ENCODE results near the gene RRP15. TPM values are rescaled to one million over a fixed set of nuclear protein-coding genes. Genes with fewer than 3 reads are reported as not detected.

The RRP15 gene
- total RNA-seq, 4 donors from 2014 or later: 4.8 to 11.6 (median 6.7) TPM

DNA sequence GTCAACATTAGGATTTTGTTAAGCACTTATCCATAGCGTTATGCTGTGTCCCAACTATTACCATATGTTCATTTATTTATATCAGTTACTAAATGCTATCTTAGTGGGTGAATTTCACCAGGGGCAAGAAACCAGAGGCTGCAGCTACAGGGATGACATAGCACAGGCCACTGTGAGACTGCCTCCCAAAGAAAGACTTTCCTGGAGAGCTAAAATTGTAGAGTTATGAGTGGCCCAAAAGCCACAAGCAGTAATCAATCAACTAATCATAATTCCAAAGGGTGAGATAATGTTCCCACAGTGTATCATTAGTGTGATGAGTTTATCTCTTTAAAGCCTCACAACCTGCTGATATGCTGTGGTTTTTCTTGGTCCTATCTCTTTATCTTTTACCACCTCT is 56.2 kb downstream of the RRP15 start:
- Histone ChIP-seq H3K9me3 (no peaks in the 10 kb centered on the region), H3K27ac (no peak overlapping the region), H3K4me1 (peaks cover 13% of the 10 kb centered on the region), H3K4me3 (no peak overlapping the region), H3K36me3 (no peaks in the 10 kb centered on the region), H3K27me3 (no peaks in the 10 kb centered on the region)
- TF ChIP-seq POLR2AphosphoS5 (IDR thresholded peaks at IDR 0.05): no peak
- TF ChIP-seq, protein P1, sequence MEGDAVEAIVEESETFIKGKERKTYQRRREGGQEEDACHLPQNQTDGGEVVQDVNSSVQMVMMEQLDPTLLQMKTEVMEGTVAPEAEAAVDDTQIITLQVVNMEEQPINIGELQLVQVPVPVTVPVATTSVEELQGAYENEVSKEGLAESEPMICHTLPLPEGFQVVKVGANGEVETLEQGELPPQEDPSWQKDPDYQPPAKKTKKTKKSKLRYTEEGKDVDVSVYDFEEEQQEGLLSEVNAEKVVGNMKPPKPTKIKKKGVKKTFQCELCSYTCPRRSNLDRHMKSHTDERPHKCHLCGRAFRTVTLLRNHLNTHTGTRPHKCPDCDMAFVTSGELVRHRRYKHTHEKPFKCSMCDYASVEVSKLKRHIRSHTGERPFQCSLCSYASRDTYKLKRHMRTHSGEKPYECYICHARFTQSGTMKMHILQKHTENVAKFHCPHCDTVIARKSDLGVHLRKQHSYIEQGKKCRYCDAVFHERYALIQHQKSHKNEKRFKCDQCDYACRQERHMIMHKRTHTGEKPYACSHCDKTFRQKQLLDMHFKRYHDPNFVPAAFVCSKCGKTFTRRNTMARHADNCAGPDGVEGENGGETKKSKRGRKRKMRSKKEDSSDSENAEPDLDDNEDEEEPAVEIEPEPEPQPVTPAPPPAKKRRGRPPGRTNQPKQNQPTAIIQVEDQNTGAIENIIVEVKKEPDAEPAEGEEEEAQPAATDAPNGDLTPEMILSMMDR (IDR thresholded peaks at IDR 0.05): no peak
- no peak for TF ChIP-seq EP300 (IDR thresholded peaks at IDR 0.05)
- TF ChIP-seq POLR2A (IDR thresholded peaks at IDR 0.05): no peak
- 95% methylated on average over 1 of the region's 1 CpG for WGBS
- no peak for DNase-seq (ENCODE audit: low spot score in 2 of 2)

DNA sequence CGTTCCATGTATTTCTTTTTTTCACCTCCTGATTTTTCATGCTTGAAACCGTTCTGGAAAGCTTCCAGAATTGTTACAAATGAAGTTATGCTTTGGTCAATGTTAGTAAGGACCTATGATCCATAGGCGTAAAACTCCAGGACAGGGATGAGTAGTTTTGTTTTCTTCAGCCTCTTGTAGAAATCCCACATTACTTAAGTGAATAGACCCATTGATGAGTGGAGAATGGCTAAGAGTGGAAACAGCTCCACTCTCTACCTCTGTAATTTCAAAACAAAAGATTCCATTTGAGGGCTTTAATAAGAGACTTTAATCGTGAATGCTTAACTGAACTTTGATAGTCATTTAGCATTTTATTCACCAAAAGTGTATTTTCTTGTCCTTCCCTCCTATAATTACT is 57.0 kb downstream of the RRP15 start:
- Histone ChIP-seq H3K36me3 (no peaks in the 10 kb centered on the region), H3K4me3 (no peak overlapping the region), H3K27ac (no peak overlapping the region), H3K4me1 (peaks cover 15% of the 10 kb centered on the region), H3K27me3 (no peaks in the 10 kb centered on the region), H3K9me3 (no peaks in the 10 kb centered on the region)
- DNase-seq (ENCODE audit: low spot score in 2 of 2): no peak
- TF ChIP-seq, protein P1 (IDR thresholded peaks at IDR 0.05): no peak
- TF ChIP-seq POLR2A (IDR thresholded peaks at IDR 0.05) (no peak), POLR2AphosphoS5 (IDR thresholded peaks at IDR 0.05) (no peak), EP300 (IDR thresholded peaks at IDR 0.05) (no peak)
- WGBS: 96% methylated on average over 4 of the region's 4 CpGs

DNA sequence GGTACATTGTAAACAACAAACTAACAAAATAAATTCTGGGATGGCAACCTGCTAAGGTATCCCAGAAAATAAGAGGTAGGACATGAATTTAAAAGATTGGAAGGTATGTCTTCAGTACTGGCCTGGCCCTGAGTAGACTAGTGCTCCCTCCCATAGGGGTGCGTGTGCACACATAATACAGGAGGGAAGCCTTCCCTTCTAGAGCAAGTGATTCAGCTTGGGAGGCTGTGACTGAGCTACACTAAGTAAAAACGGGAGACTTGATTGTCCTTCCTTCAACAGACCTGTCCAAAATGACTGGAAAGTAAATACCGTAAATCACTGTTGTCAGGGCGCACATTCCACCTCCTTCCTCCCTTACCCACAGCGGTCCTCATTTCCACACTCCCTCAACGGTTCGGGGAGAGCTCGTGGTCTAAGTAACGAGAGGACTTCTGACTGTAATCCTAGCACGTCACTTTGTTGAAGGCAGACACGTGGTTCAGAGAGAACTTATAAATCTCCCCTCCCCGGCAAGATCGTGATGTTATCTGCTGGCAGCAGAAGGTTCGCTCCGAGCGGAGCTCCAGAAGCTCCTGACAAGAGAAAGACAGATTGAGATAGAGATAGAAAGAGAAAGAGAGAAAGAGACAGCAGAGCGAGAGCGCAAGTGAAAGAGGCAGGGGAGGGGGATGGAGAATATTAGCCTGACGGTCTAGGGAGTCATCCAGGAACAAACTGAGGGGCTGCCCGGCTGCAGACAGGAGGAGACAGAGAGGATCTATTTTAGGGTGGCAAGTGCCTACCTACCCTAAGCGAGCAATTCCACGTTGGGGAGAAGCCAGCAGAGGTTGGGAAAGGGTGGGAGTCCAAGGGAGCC is 60.0 kb downstream of the RRP15 start, which contains the start of gene TGFB2:
Gene TGFB2, plus strand, starts transcription at position 523 of the 859 bp plus-strand sequence. CDS start 1,366 bp downstream, outside the sequence.
- Histone ChIP-seq H3K9me3 (no peaks in the 10 kb centered on the region), H3K36me3 (no peaks in the 10 kb centered on the region), H3K27me3 (no peaks in the 10 kb centered on the region), H3K27ac (peak within 1 kb of the TSS; percentile 78), H3K4me1 (peaks cover 36% of the 10 kb centered on the region), H3K4me3 (peak within 1 kb of the TSS; percentile 77)
- DNase-seq (ENCODE audit: low spot score in 2 of 2): no peak
- WGBS: 3% methylated on average over 22 of the region's 22 CpGs
- TF ChIP-seq, protein P1 (IDR thresholded peaks at IDR 0.05): no peak
- TF ChIP-seq EP300 (IDR thresholded peaks at IDR 0.05) (no peak), POLR2A (IDR thresholded peaks at IDR 0.05) (peak in 1 of 2 donors; percentile 70), POLR2AphosphoS5 (IDR thresholded peaks at IDR 0.05) (peak in 2 of 3 donors; percentile 15 to 33)

DNA sequence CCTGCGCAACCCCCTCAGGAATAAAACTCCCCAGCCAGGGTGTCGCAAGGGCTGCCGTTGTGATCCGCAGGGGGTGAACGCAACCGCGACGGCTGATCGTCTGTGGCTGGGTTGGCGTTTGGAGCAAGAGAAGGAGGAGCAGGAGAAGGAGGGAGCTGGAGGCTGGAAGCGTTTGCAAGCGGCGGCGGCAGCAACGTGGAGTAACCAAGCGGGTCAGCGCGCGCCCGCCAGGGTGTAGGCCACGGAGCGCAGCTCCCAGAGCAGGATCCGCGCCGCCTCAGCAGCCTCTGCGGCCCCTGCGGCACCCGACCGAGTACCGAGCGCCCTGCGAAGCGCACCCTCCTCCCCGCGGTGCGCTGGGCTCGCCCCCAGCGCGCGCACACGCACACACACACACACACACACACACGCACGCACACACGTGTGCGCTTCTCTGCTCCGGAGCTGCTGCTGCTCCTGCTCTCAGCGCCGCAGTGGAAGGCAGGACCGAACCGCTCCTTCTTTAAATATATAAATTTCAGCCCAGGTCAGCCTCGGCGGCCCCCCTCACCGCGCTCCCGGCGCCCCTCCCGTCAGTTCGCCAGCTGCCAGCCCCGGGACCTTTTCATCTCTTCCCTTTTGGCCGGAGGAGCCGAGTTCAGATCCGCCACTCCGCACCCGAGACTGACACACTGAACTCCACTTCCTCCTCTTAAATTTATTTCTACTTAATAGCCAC is 60.7 kb downstream of the RRP15 start:
- no peaks in the 10 kb centered on the region for H3K27me3 ChIP-seq
- WGBS: 1% methylated on average over 40 of the region's 64 CpGs
- peak; percentile 84 to 87 for DNase-seq (ENCODE audit: low spot score in 2 of 2)

DNA sequence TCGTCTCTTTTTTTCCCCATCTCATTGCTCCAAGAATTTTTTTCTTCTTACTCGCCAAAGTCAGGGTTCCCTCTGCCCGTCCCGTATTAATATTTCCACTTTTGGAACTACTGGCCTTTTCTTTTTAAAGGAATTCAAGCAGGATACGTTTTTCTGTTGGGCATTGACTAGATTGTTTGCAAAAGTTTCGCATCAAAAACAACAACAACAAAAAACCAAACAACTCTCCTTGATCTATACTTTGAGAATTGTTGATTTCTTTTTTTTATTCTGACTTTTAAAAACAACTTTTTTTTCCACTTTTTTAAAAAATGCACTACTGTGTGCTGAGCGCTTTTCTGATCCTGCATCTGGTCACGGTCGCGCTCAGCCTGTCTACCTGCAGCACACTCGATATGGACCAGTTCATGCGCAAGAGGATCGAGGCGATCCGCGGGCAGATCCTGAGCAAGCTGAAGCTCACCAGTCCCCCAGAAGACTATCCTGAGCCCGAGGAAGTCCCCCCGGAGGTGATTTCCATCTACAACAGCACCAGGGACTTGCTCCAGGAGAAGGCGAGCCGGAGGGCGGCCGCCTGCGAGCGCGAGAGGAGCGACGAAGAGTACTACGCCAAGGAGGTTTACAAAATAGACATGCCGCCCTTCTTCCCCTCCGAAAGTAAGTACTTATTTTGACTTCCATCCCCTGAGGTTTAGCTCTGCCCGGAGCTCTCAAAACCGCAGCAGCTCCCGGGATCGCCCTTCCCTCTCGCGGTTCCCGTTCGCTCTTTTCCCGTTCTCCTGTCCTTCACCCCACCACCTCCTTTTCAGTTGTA is 61.5 kb downstream of the RRP15 start:
- WGBS: under 1% methylated on average over 39 of the region's 39 CpGs
- peak in 1 of 2 donors; percentile 80 for DNase-seq (ENCODE audit: low spot score in 2 of 2)
- H3K27me3 ChIP-seq: no peaks in the 10 kb centered on the region
- peak overlapping the region; percentile 78 for H3K27ac ChIP-seq
- H3K4me3 ChIP-seq: peak overlapping the region; percentile 77
- peaks cover 44% of the 10 kb centered on the region for H3K4me1 ChIP-seq
- TF ChIP-seq EP300 (IDR thresholded peaks at IDR 0.05) (no peak), POLR2A (IDR thresholded peaks at IDR 0.05) (no peak), POLR2AphosphoS5 (IDR thresholded peaks at IDR 0.05) (no peak)
- TF ChIP-seq, protein P1 (IDR thresholded peaks at IDR 0.05): no peak
- H3K36me3 ChIP-seq: no peaks in the 10 kb centered on the region
- H3K9me3 ChIP-seq: no peaks in the 10 kb centered on the region

More for the DNA sequence above, 60.7 kb downstream of the RRP15 start:
- Histone ChIP-seq H3K9me3 (no peaks in the 10 kb centered on the region), H3K27ac (peak overlapping the region; percentile 78), H3K36me3 (no peaks in the 10 kb centered on the region), H3K4me1 (peaks cover 36% of the 10 kb centered on the region), H3K4me3 (peak overlapping the region; percentile 77)
- no peak for TF ChIP-seq EP300 (IDR thresholded peaks at IDR 0.05)
